ENCODE measurements around the gene PARVB.

Gene PARVB

DNA sequence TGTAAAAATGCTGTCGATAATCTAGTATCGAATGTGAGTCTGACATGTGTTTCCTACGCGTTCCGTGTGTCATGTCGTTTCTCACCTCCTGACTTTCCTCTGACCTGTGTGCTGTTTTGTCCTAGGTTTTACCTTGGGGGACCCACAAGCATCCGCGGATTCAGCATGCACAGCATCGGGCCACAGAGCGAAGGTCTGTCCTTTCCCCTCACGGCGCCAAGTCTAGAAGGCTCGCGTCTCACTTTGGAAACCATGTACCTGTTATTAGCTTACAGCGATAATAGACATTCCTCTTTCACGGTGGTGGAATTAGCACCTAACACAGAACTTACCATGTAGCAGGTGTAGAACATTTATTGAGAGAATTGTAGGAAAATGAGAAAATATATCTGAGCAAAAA, 40.3 kb upstream of the PARVB start:
- H3K4me3 ChIP-seq (ENCODE audit: low read length): no peak overlapping the region
- TF ChIP-seq, protein P1, sequence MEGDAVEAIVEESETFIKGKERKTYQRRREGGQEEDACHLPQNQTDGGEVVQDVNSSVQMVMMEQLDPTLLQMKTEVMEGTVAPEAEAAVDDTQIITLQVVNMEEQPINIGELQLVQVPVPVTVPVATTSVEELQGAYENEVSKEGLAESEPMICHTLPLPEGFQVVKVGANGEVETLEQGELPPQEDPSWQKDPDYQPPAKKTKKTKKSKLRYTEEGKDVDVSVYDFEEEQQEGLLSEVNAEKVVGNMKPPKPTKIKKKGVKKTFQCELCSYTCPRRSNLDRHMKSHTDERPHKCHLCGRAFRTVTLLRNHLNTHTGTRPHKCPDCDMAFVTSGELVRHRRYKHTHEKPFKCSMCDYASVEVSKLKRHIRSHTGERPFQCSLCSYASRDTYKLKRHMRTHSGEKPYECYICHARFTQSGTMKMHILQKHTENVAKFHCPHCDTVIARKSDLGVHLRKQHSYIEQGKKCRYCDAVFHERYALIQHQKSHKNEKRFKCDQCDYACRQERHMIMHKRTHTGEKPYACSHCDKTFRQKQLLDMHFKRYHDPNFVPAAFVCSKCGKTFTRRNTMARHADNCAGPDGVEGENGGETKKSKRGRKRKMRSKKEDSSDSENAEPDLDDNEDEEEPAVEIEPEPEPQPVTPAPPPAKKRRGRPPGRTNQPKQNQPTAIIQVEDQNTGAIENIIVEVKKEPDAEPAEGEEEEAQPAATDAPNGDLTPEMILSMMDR (conservative IDR thresholded peaks at IDR 0.05; ENCODE audit: low read length): no peak

DNA sequence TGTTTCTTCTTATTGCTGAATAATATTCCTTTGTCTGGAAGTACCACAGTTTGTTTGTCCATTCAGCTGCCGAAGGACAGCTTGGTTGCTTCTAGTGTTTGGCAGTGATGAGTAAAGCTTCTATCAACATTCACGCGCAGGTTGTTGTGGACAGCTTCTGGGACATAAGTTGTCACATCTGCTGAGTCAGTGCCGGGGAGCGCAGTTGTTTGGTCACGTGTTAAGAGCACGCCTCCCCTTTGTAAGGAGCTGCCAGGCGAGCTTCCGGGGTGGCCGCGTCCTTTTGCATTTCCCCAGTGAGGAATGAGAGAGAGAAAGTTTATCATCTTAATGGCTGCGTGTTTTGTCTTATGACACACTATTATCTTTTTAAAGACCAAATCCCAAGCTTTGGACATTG, 38.6 kb upstream of the PARVB start:
- H3K4me3 ChIP-seq (ENCODE audit: low read length): no peak overlapping the region
- DNase-seq (ENCODE audit: low read depth): no peak
- TF ChIP-seq, protein P1 (conservative IDR thresholded peaks at IDR 0.05; ENCODE audit: low read length): no peak

More for the DNA sequence above, 40.3 kb upstream of the PARVB start:
- no peak for DNase-seq (ENCODE audit: low read depth)

DNA sequence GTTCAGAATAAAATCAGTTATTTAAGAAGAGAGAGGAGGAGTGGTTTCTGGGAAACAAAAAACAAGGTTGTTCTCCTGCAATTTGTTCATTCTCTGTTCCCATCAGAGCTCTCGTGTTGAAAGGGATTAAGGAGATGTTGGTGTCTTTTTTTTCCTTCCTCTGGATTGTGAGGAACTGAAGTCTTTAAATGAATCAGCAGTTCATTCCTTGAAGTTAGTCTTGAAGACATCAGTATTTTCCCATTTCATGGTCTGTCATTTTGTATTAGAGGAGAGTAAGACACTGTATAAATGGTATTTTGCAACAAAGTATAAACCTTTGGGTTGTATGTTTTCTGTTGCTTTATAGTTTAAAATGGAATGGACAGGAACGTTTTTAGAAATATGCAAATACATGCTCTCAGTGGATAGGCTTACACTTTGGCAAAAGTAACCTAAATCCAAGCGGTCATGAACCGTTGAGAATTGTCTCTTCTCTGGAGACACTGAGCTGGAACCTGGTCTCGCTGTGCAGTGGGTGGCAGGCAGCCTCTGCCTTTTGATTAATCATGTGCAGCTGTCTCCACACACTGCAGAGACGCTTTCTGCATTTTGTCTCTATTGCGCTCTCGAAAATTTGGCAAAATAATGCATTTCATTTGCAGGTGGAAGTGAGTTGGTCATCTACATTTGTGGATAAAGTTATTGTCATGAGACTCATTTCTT, 35.8 kb upstream of the PARVB start:
- DNase-seq (ENCODE audit: low read depth): no peak
- TF ChIP-seq, protein P1 (conservative IDR thresholded peaks at IDR 0.05; ENCODE audit: low read length): no peak

DNA sequence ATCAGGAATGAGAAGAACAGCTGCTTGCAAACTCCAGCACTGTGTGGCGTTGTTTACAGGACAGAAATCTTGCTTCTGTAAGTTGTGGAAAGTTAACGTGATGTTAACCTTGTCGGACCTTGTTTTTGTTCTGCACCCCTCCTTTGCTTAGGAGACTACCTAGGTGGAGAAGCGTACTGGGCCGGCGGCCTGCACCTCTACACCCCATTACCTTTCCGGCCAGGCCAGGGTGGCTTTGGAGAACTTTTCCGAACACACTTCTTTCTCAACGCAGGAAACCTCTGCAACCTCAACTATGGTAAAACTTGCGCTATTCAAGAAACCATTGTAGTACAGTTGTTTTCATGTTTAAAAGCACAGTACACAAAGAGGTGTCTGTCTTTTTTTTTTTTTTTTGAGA, 35.1 kb upstream of the PARVB start:
- no peak overlapping the region for H3K4me3 ChIP-seq (ENCODE audit: low read length)
- TF ChIP-seq, protein P1 (conservative IDR thresholded peaks at IDR 0.05; ENCODE audit: low read length): no peak
- no peak for DNase-seq (ENCODE audit: low read depth)

More for the DNA sequence above, 35.8 kb upstream of the PARVB start:
- no peak overlapping the region for H3K4me3 ChIP-seq (ENCODE audit: low read length)

DNA sequence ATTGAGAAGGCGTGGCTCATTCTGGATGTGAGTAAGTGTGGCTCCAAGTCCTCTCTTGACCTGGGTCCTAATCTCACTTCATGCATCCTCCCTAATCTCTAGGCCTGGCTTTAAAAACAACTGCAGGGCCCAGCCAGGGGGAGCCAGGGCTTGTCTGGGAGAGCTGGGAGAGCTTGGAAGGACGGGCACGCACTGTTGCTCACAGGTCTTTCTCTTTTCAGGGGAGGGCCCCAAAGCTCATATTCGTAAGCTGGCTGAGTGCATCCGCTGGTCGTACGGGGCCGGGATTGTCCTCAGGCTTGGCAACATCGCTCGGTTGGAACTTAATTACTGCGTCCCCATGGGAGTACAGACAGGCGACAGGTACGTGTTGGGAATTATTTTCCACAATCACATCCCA, 34.1 kb upstream of the PARVB start:
- TF ChIP-seq, protein P1 (conservative IDR thresholded peaks at IDR 0.05; ENCODE audit: low read length): no peak
- DNase-seq (ENCODE audit: low read depth): no peak
- H3K4me3 ChIP-seq (ENCODE audit: low read length): no peak overlapping the region

DNA sequence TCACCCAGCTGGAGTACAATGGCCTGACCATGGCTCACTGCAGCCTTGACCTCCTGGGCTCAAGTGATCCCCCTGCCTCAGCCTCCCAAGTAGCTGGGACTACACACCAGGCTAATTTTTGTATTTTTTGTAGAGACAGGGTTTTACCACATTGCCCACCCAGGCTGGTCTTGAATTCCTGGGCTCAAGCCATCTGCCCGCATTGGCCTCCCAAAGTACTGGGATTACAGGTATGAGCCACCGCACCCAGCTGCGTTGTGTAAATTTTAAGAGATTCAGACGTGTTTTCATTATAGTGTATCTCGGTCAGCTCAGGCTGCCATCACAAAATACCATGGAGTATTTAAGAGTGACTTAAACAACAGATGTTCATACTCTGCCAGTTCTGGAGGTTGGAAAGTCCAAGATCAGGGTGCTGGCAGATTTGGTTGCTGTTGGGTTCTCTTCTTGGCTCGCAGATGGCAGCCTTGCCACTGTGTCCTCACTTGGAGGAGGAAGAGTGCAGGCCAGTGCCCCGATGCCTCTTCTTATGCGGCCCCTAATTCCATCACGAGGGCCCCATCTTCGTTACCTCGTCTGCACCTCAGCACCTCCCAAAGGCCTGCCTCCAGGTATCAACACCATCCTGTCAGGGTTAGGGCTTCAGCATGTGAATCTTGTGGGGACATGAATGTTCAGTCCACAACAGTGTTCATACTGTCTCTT, 32.6 kb upstream of the PARVB start:
- DNase-seq (ENCODE audit: low read depth): no peak

More for the DNA sequence above, 32.6 kb upstream of the PARVB start:
- TF ChIP-seq, protein P1 (conservative IDR thresholded peaks at IDR 0.05; ENCODE audit: low read length): no peak
- no peak overlapping the region for H3K4me3 ChIP-seq (ENCODE audit: low read length)
